Activated CD8-positive, alpha-beta memory T cell treated with anti-CD3 and anti-CD28 coated beads for 1 hour (primary cell): Measurements from ENCODE around the gene LGALS3.

ENCODE experiments used
- DNase-seq, 2 donors: peaks; one replicate each; pipeline ENCODE4 v3.0.0-alpha.2; 2020; ENCODE audit warnings: low read depth in 1 of 2; ENCODE audit errors: extremely low read depth in 1 of 2

Gene LGALS3

DNA sequence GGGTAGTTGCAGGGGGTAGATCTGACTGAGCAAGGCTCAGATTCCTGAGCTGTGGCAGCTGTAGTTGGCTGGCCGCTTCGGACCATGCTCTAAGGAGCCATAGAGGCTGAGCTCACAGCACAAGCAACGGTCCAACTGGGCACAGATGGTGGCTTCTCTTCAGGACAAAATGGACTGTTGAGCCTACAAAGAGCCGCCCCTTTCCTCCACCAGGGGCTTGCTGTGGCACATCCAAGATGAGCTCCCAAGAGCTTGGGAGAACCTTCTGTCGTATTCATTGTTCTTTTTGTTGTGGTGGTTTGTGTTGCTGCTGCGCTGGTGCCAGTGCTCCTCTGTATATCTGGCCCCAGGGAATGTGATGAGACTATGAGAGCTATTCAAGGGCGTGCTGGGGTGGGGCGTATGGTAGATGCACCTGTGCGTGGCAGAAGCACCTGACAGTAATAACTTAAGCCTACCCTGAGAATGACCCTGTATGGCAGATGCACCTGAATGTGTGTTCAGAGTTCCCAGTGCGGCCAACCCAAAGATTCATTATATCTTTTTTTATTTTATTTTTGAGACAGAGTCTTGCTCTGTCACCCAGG lies 17.8 kb upstream of the LGALS3 start:
- DNase-seq = no peak

DNA sequence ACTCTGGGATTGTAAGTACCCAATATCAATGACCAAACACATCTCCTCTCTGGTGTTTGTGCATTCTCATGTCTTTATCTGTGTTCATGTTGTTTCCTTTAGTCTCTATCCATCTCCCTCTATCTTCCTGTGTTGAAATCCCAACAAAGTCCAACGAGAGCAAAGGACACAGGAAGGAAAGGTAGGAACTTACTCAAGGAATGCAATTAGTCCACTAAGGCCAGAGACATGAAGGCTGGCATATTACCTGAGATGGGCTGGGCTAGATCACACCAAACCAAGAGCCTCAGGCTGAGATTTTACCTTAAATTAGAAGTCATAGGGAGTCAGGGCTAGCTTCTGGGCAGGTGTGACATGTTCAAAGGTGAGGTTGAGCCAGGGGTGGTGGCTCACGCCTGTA lies 14.3 kb upstream of the LGALS3 start:
- no peak for DNase-seq

DNA sequence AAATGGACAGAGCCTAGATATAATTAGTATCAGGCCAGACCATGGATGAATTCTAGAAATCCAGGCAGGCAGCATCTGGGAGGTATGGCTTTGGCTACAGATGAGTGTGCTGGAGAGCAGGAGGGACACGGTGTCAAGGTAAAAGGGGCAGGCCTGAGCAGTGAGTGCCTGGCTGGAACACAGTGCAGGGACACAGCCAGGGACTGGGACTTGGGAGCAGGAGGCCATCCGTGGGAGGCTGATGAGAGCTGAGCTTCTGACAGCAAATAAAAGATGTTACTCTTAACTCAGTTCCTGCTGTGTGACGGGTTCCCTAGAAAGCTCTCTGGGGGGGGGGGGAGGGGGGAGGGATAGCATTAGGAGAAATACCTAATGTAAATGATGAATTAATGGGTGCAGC lies 13.6 kb upstream of the LGALS3 start:
- no peak for DNase-seq

DNA sequence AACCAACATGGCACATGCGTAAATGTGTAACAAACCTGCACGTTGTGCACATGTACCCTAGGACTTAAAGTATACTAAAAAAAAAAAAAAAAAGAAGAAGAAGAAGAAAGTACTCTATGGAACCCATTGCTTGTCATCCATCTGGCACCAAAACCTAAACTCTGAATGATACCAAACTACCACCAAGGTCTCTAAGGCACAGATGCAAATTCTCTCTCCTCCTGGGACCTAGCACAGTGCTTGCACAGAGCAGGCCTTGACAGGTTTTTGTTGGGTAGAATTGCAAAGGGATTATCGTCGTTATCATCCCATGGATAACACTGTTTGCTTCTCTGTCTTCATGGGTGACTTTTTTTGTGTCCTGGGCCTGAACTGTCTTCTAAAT lies 13.2 kb upstream of the LGALS3 start:
- no peak for DNase-seq

DNA sequence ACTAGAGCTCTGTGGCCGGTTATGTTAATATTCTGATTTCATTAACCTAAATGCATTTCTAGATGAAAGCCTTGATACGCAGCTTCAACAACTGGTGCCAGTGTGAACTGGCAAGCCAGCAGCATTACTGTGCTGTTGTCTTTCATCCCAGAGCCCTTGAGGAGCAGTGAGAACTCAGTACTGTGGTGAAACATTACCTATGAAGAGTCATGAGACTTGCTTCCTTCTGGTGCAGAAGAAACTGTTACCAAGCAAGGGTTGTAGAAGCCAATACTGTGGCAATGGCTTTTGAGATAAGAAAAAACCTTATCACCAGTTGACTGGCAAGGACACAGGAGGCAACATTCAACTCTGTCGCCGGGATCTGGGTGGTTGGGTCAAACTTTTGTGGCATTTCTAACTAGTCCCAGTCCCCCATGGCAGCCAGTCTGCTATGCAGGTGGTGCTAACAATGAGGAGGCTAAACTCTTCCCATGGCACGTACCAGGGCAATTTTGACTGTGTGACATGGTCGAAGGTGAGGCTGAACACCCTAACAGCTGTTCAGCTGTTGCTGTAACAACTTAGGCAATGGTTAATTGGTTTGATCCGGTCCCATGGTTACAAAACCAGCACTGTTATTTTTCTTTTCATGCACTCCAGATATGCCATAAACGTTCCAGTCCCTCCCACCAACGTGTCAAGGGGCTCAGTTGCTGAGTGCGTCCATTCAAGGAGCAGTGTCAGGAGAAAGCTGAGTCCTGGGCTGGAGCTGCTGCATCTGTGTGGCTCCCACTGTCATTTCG lies 12.6 kb upstream of the LGALS3 start:
- DNase-seq = no peak

DNA sequence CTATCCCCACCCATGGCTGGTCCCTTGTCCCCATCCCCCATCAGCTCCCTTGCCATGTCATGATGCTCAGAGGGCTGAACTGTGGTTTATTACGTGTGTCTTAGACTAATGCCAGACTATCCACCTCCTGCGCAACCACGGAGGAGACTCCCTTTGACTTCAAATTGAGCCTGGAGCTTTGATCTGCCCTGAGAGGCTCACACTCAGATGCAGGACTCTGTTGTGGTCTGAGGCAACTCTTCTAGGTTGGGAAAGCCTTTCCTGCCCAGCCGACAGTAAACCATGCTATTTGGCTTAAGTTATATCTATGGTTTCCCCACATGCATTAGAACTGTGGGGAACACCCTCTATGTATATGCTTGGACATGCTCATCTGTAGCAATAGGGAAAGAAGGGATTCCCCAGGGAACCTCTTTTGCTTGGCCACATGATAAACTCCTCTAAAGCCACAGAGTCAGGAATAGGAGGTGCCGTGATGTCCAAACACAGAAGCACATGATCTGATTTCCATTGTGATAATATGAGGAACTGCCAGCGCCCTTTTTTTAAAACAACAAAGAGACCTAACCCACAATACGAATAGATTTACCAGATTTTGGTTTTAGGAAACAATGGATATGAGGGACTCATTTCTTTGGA lies 11.1 kb upstream of the LGALS3 start:
- no peak for DNase-seq

DNA sequence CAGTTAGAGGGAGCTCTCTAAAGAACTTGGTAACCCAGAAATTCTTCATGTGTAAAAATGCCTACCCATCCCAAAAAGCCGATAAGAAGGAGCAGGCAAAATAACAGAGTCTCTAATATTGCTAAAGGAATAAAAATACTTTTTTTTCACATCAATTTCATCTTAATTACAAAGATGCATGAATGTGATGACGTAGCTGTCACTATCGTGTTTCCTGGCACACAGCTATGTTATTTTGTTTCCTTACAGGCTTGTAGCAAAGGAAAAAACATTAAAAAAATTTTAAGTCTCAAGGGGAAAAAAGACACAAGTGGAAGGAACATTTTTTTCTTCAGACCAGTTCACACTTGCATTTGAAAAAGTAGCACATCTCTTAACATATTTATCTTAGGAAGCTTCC lies 10.3 kb upstream of the LGALS3 start:
- DNase-seq = no peak

DNA sequence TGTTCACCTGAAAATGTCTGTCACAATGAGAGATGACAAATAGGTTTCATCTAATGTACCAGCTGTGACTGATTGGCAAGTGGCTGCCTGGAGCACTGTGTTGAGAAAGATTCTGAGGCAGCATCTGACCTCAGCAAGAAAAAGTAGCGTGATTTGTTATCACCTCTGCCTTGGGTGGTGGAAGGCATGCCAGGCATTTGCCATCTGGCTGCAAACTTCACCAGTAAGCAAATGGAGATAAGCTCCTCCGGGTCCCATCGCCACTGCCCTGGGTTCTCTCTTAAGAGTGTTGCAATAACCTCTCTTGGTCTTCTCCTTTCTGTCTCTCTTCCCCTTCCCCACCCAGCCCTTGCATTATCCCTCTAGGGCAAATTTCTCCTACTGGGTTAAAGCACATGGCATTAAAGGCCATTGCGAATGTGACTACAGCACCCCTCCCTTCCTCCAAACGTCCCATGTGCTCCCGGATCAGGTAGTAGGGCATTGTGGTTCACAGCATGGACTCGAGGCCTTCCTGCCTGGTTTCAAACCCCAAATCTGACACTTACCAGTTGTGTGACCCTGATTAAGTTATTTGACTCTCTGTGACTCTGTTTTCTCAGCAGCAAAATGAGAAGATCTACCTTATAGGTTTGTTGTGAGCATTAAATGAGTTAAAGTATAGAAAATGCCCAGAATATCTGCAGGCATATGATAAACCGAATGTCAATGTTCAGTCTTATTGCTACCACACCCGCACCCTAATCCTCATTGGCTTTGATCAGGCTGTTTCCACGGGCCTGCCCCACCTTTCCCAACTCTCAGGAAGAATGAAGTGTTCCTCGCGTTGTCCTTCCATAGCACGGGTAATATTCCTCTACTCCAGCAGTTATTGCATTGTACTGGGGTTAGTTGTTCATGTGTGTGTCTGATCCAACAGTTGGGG lies 8.2 kb upstream of the LGALS3 start:
- no peak for DNase-seq

DNA sequence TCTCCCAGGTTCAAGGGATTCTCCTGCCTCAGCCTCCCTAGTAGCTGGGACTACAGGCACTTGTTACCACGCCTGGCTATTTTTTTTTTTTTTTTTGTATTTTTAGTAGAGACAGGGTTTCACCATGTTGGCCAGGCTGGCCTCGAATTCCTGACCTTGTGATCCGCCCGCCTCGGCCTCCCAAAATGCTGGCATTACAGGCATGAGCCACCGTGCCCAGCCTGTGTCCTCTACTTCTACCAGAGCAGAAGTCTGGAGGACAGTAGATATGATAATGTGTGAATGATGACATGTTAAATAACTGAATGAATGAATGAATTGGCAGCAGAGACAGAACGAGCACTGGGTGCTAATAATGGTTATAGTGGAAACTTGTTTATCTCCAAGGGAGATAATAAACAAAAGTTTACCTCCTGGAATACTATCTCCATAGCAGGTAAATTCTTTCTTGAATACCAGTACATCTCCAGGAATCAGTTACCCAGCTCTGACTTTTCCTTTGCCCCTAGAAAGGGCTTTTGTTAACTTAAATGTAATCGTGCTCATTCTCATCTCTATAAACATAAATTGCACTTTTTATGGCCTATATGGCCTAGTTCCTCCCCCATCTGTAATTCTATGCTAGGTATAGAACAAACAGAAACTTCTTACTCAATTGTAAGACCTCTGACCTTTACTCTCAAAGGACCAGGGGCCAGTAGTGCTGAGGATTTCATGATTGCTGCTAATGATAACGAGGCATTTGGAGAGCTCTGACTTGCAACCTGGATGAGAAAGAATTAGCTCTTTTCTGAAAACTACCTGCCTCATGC lies 7.2 kb upstream of the LGALS3 start:
- no peak for DNase-seq

DNA sequence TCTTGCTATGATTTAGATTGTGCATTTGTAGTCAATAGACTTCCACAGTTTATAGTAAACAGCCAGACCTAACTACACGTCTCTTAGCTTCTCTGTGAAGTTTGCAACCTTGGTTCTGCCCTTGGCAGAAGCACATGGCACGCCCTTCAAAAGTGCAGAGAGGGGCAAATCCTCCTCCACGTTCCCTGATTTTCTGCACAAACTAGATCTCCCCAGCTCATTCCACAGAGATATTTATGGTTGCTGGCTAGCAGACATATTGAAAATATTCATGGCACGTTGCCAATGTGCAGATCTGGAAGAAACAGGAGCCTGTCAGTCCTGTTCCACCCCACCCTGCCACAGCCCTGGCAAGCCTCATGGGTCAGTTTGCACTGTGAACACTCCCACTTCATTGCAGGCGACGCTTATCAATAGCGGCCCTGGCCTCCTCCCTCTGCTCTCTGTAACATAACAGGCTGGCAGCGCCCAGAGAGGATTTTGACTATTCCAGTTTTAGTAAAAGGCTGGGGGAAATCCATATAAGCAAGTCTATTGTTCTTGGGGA lies 6.5 kb upstream of the LGALS3 start:
- DNase-seq = no peak

DNA sequence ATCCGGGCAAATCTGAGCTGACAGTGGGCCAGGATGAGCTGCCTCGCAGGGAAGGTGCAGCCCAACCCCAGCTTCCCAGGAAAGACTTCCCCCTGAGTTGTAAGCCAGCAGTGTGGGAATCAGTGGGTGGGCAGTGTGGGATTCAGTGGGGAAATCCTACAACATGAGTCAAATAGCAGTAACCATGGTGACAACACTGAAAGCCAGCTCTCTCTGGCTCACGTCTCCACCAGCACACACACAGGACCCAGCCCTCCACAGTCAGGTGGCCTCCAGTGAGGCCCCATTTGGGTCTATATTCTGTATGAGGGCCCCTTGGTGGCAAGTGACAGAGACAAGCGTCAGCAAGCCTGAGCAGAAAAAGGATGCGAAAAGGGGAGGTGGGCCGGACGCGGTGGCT lies 6.0 kb upstream of the LGALS3 start:
- no peak for DNase-seq

DNA sequence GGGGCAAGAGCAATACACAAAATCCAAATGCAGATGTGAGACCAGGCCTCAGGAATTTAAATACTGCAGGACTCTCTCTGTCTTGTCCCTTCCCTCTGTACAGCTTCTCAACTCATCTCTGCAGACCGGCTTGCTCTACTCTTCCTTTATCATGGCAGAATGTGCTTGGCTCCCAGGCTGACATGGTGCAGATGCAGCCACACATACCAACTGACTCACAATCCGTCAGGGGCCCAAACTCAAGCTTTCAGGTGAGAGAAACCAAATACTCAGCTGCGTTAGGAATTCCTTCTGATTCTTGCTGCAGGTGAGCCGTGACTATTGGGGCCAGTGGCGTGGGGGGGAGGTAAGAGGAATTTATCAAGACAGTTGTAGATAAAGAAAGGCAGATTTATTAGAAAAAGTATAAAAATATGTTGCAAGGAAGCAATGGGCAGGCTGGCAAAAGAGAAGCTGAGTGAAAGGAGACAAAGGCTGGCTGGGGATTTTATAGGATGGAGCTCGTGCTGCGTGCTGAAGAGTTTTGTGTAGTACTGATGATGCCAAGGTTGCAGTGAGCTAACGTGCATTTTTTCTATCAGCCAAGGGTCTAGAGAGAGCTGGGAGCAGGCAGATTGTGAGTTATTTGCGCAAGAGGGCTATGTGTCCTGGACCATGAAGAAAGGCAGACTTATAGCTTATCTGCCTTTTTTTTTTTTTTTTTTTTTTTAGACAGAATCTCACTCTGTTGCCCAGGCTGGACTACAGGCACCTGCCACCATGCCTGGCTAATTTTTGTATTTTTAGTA lies 5.0 kb upstream of the LGALS3 start:
- DNase-seq = no peak

DNA sequence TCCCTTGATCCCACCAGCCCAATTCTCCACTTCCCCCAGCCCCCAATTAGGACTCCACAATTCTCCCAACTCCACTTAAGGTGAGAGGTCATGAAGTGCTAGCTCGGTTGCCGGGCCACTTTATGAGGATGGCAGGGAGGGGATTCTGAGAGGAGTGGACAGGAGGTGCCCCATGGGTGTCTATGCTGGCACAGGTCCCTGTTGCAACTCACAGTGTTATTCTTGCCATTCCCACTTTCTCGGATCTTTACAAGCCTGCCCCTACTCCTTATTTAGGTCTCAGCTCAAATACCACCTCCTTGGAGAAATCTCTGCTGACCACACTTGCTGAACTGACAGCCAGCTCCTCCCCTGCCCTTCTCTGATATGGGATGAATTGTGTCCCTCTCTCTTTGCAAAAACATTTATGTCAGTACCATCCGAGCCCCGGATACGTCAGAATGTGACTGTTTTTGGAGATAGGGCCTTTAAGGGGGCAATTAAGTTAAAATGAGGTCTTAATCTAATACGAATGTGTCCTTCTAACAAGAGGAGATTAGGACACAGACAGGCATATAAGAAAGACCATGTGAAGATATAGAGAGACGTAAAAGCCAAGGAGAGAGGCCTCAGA lies 4.2 kb upstream of the LGALS3 start:
- no peak for DNase-seq

DNA sequence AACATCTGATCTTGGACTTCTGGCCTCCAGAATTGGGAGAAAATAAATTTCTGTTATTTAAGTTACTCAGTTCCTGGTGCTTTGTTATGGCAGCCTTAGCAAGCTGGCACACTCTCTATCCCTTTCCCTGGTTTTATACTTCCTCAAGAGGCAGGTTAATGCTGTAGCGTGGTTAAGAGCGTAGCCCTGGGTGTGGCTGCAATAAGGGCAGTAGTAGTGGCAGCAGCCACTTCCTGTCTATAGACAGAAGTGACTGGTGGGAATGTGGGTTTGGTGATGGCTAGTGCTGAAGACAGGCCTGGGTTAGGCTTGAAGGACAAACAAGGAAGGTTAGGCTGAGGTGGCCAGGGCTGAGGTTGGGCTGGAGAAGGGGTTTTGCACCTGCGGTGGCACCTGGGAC lies 3.6 kb upstream of the LGALS3 start:
- DNase-seq = no peak

DNA sequence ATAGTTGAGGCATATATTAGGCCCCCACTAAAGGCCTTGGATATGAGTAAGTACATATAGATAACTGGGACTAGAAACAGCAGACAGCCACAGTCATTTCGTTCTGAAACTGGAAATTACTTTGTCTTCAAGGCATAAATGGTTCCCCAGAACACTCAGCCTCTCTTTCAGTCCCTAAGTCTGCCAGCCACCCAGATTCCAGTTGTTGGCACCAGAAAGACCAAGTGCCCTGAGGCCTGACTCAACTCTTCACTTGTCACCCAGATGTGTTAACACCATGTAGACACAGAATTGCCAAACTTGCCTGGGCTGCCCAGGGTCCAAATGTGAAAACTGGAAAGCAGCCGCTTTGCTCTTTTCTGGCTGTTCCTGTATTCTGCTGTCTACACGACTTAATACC lies 3.0 kb upstream of the LGALS3 start:
- DNase-seq = no peak

DNA sequence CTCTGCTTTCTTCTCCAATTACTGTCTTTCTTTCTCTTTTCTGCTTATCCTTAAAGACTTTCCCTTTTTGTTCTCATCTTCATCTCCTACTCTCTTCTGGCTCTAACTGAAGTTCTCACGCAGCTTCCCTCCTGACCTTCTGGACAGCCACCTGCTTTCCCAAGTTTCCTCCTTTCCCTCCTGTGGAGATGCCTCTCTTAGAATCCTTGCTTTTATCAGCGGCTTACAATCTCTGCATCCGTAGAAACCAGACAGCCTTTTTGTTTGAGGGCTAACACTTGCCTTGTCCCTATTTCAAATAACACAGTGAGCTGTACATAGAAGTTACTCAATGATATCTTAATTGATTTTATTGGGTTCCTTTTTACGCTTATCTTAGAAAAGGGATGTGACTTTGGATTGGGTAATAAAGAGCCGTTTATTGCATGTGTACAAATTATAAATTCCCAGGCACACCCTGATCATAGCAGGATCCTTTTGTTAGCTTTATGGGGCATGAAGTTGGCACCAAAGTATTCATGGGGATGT lies 2.1 kb upstream of the LGALS3 start:
- DNase-seq = no peak

DNA sequence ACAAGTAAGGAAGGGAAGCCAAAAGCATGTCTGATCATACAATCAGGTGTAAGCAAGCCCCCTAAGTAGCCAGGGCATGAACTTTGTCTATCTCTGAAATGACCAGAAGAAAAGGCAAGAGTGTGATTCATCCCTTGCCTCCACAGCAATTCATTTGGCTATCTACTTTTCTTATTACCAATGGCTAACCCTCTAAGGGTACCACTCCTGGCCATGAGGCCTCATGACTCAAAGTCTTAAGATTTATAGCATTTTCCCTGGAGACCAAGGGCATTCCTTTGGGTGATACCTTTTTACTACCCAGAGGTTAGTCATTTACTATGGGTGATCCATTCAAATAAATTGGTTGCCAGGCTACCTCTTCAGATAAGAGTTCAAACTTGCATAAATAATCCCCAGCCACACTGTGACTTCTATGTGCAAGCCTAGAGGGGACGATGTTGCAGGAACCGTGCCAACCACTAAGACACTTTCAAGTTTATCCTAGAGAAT lies 1.5 kb upstream of the LGALS3 start:
- no peak for DNase-seq

DNA sequence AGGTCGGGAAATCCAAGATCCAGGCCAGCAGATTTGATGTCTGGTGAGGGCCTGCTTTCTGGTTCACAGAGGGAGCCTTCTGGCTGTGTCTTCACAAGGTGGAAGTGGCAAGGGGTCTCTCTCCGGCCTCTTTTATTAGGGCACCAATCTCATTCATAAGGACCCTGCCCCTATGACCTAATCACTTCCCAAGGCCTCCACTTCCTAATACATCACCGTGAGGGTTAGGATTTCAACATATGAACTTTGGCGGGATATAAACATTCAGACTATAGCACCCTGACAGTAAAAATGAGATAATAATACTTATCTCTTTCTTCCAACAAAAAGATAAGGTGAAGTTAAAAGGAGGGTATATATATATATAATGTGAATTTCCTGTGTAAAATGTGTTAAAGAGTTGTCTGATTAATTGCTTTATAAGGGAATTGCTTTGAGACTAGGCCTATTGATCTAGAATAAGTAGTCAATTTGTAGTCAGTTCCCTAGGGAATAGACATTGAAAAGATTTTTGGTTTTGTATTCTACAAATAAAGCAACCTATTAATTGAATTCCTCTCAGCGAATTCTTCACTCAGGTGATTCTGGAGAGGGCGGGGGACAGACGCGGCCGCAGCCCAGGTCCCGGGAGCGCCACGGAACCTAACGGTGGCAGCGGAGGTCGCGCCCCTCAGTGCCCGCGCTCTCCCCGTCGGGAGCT lies 516 bp upstream of the LGALS3 start:
- no peak for DNase-seq
